ENCODE measurements around the gene SYT15B.
"Not testable (repeated sequence)": the region's sequence is repeated elsewhere in the genome, so short reads cannot be mapped to it uniquely, and the experiment has no call there.

The SYT15B gene

GRCh38 chr10:47763554-47764175 is at the start of gene SYT15B:
TSS of gene SYT15B (minus strand) at chr10:47763592. CDS start at chr10:47762640, 952 bp downstream.
- DNase-seq (ENCODE audit: low read depth), result not testable (repeated sequence)

GRCh38 chr10:47779590-47779989 is 16.2 kb upstream of the SYT15B start:
- not testable (repeated sequence) for DNase-seq (ENCODE audit: low read depth)

DNA sequence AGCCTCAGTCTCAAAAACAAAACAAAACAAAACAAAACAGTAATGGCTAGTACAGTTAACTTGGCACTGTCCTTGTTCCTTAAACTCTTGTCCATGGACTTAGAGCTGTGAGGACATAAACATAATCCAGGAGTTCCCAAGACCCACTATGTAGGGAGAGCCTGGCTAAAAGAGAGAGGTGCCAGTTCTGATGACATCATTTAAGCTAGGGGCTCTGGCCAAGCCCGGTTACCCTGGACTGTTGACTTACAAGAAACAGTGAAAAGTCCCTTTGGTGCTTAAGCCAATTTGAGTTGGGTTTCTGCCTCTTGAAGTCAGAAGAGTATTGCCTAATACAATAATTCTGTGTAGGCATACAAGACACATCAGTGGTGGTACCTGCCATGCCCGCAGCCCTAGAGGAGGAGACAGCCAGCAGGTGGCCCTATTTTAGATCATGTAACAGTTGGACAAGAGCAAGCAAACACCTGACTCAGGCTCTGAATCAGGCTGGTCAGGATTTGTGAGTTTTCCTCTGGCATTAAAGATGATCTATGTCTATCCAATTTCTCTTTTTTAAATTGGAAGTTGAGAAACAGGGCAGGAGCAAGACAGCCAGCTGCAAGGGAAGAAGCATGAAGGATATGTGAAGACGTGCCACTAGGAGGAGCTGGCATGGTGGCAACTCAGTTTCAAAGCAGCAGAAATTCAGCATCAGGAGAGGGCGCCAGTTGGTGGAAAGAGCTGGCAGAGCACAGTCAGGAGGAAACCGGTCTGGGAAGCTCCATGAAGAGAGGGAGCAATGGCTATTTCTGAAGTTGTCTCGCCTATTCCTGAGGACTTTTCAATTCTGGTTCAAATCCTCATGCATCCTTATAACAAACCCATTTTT is 12.2 kb upstream of the SYT15B start:
- DNase-seq (ENCODE audit: low read depth), result not testable (repeated sequence)

- not testable (repeated sequence) for DNase-seq (ENCODE audit: low read depth)
These were observed 7.4 kb upstream of the SYT15B start for GRCh38 chr10:47770745-47771144.

DNA sequence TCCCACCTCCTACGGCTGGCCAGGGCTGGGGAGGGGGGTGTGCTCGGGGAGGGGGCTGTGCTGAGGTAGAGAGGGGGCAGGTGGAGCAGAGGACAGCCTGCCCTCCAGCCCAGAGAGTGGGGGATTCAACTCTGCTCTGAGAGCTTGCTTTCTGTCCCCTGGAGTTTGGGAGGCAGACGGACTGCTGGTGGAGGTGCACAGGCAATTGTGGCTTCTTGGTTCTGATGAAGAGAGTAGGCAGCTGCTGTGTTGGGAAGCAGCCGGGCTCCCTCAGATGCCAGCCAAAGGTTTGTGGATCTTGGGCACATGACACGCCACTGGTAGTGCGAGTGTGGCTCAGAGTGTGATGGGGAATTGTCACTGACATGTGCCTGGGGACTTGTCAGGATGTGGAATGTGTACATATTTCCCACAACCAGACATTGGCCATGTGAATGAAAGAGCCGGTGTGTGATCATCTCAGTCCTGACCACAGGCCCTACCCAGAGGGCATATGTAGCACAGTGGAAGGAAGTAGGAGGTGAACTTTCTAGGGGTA is 5.3 kb upstream of the SYT15B start:
- not testable (repeated sequence) for DNase-seq (ENCODE audit: low read depth)

GRCh38 chr10:47768085-47768484 is 4.7 kb upstream of the SYT15B start:
- not testable (repeated sequence) for DNase-seq (ENCODE audit: low read depth)

GRCh38 chr10:47767236-47767635 is 3.8 kb upstream of the SYT15B start:
- not testable (repeated sequence) for DNase-seq (ENCODE audit: low read depth)

GRCh38 chr10:47765232-47765631 is 1.8 kb upstream of the SYT15B start:
- not testable (repeated sequence) for DNase-seq (ENCODE audit: low read depth)

DNA sequence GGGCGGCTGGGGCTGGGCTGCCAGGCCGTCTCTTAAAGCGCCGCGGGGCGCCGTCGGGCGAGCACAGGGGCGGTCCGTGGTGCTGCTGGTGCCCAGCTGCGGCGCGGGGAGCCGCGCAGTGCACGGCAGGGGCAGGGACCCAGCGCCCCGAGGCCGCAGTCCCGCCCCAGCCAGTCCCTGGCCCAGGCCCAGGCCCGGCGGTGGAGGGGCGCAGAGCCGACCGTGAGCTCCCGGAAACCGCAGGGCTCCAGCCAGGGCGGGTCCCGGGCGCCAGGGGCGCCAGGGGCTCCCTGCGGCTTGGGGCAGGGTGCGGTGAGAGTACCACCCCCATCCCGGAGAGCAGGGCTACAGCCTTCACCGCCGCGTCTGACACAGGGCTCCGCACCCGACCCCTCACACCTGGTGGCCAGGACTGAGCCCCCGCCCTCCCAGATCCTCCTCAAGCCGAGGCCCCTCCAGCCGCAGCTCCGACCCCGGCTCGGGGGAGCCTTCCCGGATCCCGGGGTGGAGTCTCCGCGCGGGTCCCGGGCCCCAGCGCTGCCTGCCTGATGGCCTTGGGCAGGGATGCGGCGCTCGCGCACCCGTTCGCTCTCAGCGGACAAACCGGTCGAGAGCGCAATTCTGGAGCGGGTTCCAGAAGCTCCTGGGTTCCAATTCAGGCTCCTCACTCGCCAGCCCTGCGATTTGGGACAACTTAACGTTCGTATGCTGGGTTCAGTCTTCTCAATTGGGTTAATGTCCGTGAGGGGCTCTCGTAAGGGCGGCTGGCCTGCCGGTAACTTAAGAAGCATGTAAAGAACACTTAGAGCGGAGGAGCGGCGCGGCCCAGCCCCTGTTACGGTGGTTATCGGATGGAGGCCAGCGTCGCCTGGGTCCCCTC is 478 bp downstream of the SYT15B start:
- DNase-seq (ENCODE audit: low read depth), result not testable (repeated sequence)

DNA sequence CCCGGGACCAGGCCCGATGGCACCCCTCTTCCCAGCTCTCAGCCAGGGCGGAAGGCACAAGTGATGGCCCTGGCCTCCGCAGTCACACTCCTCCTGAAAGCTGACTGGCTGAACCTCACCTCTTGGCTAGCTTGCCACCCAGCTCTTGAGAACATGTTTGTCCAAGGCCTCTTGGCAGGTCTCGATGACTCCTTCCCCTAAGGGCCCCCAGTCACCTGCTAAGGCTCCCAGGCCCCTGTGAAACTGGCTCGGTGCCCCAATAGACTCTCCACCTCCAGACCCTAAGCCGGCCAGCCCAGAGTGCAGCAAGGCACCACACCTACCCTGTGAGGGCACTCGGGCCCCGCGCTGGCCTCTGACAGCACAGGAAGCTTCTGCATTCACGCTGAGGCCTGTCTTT is 4.5 kb downstream of the SYT15B start:
- DNase-seq (ENCODE audit: low read depth), result not testable (repeated sequence)

DNA sequence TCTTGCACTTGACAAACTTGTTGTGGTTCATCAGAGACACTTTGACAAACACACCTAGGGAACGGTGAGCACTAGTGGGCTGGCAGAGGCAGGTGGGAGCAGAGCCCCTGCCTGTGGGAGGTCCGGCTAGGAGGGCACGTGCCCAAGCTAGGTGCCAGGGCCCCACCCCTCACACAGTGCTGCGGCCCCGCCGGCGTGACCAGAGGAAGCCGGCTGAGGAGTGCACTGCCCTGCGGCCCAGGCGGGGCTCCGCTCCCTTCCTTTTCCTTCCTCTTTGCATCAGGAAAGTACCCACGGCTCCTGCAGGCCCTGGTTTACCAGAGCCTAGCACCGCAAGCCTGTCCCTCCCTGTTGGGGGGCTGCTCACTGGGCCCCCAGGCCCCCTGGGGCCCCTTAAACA is 7.2 kb downstream of the SYT15B start:
- not testable (repeated sequence) for DNase-seq (ENCODE audit: low read depth)

- DNase-seq (ENCODE audit: low read depth), result not testable (repeated sequence)
These were observed 9.5 kb downstream of the SYT15B start for GRCh38 chr10:47753871-47754270.

- not testable (repeated sequence) for DNase-seq (ENCODE audit: low read depth)
These were observed 10.2 kb downstream of the SYT15B start for GRCh38 chr10:47753176-47753575.

- not testable (repeated sequence) for DNase-seq (ENCODE audit: low read depth)
These were observed 11.6 kb downstream of the SYT15B start for GRCh38 chr10:47751821-47752220.

DNA sequence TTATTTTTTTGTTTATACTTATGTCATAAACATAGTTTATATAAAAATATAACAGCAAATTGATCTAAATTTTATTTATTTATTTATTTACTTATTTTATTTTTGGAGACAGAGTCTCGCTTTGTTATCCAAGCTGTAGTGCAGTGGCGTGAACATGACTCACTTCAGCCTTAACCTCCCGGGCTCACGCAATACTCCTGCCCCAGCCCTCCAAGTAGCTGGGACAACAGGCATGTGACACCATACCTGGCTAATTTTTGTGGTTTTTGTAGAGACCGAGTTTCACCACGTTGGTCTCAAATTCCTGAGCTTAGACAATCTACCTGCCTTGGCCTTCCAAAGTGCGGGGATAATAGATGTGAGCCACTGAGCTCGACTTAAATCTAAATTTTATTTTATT is 13.0 kb downstream of the SYT15B start:
- DNase-seq (ENCODE audit: low read depth), result not testable (repeated sequence)

DNA sequence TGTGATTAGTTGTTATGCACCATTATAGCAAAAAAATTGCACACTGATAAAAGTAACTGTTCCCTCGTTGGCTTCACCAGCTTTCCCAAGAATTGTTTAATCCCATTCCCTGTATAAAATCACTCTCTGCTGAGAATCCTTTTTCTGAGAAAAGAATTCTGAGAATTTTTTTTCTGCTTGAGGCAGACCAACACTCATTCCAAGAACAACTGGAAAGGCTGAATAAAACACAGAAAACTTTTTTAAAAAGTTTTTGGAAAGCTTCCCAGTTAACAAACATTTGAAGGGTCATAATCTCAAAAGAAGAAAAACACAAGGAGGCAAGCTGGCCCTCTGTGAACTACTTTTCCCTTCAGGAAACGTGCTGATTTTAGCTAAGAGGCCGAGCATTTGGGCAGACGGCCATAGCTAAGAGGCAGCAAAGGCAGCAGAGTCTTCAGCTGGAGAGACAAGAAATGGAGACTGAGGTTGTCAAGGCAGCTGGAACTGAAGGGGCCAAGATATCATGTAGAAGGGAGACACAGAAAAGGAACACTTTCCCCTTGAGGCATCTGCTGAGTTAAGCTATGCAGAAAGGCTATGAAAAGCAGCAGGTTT is 16.5 kb downstream of the SYT15B start:
- DNase-seq (ENCODE audit: low read depth), result not testable (repeated sequence)

DNA sequence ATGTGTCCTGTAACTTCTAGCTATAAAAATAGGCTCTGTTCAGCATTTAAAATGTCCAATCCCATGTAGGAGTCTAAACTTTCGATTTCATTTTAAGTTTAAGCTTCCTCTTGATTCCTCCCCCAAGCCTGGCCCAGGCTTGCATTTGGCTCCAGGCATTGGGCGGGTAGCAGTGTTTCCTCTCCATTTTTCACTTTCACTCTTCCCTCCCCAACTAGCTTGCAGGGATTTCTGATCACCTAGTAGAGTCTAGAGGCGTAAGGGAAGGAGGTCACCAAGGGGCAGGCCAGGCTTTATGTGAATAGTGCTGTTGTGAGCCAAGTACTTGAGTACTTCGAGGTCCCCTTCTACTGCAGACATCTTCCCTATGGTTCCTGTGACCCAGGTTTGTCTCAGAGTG is 18.5 kb downstream of the SYT15B start:
- DNase-seq (ENCODE audit: low read depth), result not testable (repeated sequence)

GRCh38 chr10:47743611-47744550 is 19.5 kb downstream of the SYT15B start:
- not testable (repeated sequence) for DNase-seq (ENCODE audit: low read depth)

DNA sequence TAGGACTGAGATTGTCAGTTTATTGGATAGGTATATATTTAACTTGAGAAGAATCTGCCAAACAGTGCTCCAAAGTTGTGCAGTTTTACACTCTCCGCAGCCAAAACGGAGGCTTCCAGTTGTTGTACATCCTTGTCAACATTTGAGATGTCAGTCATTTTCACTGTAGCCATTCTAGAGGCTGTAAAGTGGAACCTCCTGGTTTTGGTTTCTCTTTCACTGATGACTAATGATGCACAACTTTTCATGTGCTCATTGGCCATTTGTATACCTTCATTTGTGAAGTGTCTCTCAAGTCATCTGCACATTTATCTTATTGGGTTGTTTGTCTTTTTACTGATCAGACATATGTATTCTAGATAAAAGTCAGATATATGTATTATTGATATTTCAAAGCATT is 22.5 kb downstream of the SYT15B start:
- not testable (repeated sequence) for DNase-seq (ENCODE audit: low read depth)

GRCh38 chr10:47730911-47731310 is 32.5 kb downstream of the SYT15B start:
- DNase-seq (ENCODE audit: low read depth), result not testable (repeated sequence)

Measured in fibroblast of the conjunctiva (primary cell).